ENCODE measurements around the gene PAM.
A peak's percentile ranks its signal among the peaks of the same experiment; 100 is the strongest.

Gene PAM

DNA sequence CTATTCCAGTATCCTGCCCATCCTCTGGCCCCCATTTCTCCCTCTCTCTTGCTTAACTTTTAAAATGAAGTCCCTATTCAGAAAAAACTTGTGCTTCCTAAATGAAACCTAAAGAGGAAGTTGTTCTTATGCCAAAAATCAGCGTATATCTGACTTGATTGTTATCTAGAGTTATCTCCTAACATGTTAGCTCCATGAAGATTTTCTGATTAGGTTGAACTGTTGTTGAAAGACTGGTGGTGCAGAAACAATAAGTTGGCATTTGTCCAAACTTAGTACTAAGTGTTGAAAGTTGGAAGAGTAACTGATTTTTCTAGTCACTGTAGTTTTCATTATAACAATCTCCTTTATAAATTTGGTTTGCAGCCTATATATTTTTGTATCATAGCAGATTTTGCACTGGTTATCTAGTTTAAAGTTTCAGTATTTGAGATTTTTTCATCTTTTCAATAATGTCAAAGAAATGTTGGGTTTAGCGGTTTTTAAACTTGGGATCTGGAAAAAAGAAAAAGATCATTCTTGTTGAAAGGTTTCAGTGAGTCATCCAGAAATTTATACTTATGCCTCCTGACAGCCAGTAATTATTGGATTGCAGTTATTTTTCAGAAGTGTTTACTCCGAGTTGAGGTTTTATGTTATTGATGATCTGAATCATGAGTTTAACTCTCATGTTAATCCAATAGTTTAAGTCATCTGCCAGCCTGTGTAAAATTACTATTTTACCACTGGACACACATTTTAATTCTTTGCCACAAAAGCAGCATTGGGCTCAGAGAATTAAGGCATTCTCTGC is 60.6 kb downstream of the PAM start:
- DNase-seq, result no peak

DNA sequence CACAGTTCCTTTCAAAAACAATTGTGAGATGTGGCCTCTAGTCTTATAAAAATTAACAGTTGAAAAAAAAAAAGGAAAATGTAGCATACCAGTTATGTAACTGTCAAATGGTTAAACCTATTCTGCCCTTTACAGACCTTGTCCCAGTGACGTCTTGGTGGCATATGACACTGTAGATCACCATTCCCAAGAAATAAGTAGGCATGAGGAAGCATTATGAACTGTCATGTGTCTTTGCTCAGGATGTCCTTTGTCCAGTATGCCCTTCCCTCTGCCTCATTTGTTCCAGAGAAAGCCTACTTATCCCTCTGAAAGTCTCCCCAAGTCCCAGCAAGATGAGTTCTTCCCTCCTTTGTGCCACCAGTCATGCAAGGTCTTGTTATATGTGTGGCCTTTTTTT is 63.2 kb downstream of the PAM start:
- no peak for DNase-seq

DNA sequence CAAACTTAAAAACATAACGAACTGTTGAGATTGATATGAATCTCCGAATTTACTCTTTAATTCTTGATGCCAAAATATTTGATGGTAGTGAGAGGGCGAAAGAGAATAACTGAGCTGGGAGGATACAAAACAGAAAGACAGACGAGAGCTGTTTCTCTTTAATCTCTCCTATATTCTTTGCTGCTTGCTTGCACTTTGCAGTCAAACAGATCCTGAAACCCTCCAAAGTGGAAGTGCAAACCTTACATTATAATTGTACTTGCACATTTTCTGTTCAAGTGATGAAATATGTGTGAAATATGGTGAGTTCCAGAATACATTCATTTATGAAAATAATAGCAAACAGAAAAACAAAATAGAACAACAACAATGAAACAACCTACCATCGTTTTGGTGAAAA is 63.8 kb downstream of the PAM start:
- DNase-seq, result no peak

DNA sequence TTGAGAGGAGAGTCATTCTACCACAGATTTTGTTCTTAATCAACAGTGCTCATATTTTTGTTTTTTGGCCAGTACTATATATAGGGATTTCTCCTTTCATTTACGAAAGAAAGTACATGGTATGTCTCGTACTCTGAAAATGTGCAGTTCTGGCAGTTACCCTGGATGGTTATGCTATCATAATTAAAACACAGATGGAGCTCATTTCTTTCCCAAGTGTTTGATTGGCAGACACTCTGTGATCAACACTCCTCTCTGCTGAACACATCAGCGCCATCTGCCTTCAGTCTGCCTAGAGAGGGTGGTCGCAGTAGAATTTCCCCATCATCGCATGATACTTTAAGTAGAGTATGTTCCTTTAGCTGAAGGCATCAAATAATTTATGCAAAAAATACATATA is 64.5 kb downstream of the PAM start:
- no peak for DNase-seq

DNA sequence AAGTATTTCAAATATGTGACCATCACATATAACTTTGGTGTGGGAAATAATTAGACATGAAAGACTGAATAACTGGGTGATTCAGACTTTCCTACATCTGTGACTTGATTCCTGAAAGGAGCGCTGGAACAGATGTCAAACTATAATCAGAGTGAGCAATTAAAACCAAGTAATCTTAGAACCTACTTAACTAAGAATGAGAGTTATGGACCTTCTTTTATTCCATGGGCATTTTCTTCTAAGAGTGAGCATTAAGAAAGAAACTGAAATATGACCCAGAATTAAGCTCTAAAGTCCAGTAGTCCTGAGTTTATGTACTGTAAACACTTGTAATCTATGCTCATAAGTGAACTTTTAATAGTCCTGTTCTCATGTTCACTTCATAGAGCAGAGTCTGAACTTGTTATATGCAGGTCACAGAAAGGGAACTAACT is 68.4 kb downstream of the PAM start:
- no peak for DNase-seq

DNA sequence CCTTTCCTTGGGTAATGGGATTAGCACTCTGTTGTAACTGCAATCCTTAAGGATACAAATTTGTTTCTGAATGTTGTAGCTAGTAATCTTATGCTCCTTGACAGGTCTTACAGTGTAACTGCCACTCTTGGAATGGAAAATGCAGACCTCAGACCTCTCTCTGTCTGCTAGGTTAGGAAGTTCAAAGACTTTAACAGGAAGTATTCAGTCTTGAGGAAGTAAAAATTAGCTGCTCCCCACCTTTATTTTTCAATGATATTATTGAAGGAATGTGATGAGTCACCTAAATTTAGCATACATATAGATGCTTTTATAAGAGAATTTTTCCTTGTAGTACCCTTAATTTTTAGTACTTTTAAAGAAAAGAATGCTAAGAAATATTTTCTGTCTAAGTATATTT is 71.5 kb downstream of the PAM start:
- DNase-seq, result no peak

DNA sequence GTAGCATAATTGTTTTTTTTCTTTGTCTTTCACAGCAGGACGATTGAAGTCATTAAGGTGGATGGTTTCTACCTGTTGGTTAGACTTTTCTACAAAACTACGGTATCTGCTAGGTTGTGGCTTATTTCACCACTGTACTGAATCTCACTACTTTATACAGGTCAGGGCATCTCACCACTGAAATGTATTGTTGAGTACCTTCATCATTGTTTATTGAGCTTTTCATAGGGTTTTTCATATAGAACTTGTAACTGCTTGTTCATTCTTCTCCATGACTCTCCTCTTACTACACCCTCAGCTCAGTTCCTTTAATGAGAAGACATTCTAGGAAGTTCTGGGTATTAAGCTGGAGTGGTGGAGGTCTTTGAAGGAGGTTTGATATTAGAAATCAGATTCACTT is 75.1 kb downstream of the PAM start:
- DNase-seq, result no peak

DNA sequence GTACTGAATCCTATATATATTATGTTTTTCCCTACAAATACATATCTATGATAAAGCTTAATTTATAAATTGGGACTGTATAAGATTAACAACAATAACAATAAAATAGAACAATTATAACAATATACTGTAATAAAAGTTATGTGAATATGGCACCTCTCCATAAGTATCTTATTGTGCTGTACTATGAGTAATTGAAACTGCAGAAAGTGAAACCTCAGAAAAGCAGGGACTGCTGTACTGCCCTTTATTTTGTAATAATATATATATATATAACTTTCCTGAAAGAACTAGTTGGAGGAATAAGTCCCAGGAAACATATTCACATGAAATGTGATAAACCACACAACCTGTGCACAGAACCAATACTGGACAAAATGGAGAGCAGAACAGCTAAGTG is 77.3 kb downstream of the PAM start:
- DNase-seq, result no peak

DNA sequence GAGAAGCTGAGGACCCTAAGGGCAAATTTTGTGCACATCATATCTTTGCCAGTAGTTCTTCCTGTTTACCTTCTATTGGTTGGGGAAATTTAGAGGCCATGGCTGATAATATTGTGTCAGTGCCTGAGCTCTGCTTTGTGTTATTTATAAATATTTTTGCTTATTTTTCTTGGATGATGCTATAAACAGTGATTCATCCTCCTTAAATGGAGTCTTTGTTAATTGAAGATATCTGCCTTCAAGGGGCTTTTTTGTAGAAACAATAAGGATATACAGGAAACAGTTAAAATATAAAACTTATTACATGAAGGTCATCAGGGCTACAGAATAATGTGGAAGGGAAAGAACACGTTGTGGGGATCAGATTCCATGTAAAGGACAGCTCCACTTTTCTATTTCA is 78.0 kb downstream of the PAM start:
- DNase-seq, result no peak

DNA sequence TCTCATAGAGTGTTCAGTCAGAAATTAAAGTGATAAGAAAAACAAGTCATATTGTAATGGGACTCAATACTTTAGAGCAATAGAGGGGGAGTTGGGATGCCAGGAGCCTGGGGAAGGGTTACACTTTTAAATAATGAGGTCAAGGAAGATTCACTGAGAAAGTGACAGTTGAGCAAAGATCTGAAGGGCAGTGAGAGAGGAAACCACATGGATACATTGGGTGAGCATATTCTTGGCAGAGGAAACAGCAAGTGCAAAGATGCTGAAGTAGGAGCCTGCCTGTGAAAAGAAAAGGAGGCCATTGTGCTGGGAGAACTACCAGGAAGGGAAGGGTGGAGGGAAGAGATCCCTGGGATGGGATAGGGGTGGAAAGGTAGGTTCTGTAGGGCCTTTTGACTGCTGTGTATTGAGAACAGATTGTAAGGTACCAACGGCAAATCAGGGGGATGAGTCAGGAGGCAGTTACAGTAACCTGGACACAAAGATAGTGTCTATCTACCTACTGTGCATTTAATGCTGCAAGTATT is 79.4 kb downstream of the PAM start:
- no peak for DNase-seq

DNA sequence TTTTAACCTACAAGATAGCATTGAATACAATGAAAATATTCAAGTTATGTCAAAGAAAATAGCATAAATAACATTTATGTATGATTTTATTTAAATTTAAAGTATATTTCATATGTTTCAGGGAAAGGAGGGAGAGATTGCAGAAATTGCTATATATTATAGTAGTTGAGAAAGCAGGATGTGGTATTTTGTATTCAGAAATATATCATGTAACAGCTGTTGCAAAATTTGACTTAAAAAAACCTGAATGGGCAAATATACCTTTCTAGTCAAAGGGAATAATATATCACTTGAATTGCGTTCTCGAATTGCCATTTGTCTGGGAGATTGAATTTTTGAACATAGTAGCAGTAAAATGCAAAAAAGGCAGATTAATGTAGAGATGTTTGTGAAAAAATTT is 80.6 kb downstream of the PAM start:
- DNase-seq, result no peak

DNA sequence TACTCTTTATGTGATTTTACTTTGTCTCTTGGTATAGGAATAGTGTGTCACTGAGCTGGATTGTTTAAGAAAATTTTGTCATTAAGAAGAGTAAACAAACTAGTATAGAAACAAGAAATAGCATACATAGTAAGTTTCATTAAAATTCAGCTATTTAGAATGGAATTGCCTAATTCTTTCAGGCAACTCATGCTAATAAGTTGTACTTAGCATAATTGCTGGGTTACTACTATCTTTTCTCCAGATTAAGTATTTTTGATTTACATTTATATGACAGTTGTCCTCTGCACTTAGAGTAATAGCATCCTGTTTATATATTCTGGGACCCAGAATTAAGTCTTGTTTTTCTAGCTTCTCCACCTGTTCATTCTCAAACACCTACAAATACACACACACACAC is 85.9 kb downstream of the PAM start:
- DNase-seq, result no peak

DNA sequence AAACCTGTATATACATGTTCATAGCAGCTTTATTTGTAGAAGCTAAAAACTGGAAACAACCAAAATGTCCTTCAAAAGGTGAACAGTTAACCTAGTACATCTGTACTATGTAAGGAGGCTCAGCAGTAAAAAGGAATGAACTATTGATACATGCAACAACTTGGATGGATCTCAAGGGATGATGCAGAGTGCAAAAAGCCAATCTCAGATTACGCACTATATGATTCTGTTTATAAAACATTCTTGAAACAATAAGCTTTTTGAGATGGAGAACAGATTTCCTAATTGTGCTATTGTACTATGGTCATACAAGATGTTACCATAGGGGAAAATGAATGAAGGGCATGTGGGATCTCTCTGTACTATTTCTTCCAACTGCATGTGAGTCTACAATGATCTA is 88.9 kb downstream of the PAM start:
- no peak for DNase-seq

DNA sequence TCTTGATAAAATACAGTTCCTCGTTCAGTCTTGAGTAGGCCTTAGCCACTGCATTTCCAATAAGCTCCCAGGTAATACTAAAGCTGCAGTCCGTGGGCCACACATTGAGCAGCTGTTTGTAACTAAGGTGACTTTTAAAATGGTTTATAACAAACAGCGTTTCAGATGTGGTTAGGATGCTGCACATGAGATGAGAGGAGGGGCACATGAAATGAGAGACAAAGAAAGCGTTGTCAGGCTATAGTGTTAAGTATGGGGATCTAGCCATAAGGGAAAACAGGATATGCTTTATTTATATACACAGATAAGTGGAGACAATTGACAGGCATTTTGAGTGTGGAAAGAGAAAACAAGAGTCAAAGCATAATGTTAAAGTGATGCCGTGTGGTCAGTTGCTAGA is 89.9 kb downstream of the PAM start:
- DNase-seq, result no peak

DNA sequence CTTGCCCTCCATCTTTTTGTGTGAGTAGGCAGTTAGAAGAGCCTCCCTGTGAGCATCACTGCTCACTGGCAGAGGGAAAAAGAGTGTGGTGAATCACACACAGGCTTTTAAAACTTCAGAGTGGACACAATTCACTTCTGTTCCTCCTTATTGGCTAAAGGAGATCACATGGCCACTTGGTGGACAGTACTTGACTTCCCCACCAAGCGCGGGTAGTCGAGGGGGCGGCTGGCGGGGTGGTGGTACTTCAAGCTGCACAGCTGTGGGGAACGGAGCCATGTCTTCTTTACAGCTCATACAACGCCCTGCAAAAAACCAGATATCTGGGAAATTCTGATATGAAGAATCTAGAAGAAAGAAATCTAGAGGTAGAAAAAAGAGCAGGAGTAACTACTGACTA is 95.4 kb downstream of the PAM start:
- DNase-seq, result no peak

DNA sequence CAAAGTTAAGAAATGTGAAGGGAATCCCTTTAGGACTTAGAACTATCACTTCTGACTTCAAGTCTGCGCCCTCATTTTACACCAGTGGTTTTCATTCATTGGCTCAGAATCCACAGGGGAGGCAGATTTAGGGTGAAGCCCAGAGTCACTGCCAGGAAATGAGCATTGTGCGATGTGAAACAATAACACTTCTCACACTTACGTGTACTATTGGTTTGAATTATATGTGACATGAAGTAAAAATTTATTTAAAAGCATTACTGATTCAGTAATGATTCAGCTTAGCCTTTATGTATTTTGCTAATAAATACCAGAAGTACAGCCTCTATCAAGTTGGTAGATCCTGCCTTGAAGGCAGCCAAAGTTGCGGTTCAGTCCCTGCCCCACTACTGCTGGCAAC is 98.6 kb downstream of the PAM start:
- peak; percentile 30 for DNase-seq

DNA sequence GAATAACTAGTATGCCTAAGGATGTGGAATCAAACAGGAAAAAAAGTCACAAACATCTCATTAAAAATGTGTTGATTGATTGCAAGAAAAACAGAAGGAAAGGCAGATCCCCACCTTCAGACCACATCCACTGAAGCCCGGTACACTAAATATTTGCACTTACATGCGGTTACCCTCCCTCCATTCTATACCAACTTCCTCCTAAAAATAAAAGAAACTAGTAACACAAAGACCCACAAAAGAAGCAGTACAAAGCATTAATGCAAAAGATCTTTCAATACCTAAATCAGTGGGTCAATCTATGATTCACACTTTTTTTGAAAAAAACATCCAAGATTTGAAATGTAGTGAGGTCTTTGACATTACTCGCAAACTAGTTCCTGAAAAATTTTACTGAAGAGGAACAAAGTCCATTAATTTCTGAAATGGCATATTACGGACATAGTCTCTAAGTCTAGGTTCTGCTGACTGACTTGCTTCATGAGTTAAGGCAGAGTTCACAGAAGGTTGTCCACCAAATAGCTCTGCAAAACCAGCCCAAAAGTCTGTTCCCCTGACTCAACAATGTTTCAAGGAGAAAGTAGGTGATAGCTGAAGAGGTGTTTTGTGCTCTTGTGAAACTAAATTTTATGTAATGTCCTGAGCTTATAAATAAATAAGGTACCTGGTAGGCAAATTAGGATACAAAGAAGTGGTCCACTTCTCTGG is 100.7 kb downstream of the PAM start:
- DNase-seq, result no peak

DNA sequence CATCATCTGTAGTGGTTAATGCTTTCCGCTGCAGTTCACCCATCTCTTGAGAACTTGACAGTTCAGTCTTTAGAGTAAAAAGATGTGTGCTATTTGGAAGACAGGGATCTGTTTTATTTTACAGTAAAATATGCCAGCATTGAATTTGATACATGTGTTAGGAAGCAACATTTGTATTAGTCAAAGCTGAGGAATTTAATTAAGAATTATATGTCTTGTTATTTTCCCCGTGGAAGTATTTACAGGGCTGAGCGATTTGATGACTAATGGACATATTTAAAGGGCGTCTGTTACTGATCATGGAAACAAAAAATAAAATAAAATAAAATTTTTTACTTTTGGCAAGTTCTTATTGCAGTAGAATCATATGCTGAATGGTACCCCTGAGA is 101.3 kb downstream of the PAM start:
- DNase-seq, result no peak

DNA sequence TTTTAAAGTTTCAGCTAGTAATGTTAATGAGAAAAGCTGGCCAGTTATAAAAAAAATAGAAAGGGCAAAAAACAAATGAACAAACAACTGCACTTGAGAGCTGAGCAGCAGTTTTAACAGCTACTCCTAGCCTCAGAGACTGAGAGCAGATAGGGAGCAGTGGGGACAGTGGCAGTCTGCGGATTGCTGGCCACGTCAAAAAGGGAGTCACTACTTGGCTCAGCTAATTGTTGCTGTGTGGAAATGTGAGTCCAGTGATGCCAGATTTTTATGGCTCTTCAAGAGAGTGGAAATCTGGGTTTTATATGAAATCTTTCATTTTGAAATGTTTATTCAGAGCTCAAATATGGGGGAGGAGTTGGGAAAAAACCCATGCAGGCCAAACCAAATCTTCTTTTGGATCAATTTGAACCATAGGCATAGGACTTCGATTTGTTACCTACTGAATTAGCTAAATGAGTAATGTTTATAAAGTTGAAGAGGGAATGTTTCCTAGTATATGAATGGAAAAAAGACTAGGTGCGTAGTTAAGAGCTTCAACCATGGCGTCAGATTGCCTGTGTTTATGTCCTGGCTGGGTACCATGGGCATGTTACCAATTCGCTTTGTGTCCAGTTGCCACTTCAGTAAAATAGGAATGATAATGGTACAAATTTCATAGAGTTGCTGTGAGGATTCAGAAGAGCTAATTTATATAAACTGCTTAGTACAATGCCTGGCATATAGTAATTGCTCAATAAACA is 102.1 kb downstream of the PAM start:
- DNase-seq, result no peak

DNA sequence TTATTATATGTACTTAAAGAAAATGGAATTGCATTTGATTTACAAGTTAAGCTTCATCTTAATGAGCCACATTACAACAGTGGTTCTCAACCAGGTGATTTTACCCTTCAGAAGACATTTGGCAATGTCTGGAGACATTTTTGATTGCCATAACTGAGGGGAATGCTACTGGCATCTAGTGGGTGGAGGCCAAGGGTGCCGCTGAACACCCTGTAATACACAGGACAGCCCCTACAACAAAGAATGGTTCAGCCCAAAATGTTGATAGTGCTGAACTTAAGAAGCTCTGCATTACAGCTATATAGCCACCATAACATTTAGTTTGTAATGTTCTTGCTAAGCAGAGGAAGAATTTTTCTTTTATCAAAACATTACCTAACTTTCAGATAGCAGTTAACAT is 103.1 kb downstream of the PAM start:
- no peak for DNase-seq

DNA sequence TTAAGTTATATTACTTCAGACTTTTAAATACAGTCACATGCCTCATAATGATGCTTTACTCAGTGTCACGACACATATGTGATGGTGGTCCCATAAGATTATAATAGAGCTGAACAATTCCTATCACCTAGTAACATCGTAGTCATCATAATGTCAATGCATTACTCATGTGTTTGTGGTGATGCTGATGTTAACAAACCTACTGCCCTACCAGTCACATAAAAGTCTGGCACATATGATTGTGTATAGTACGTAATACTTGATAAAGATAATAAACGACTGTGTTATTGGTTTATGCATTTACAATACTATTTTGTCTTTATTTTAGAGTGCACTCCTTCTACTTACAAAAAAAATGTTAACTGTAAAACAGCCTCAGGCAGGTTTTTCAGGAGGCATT is 103.7 kb downstream of the PAM start:
- DNase-seq, result no peak

DNA sequence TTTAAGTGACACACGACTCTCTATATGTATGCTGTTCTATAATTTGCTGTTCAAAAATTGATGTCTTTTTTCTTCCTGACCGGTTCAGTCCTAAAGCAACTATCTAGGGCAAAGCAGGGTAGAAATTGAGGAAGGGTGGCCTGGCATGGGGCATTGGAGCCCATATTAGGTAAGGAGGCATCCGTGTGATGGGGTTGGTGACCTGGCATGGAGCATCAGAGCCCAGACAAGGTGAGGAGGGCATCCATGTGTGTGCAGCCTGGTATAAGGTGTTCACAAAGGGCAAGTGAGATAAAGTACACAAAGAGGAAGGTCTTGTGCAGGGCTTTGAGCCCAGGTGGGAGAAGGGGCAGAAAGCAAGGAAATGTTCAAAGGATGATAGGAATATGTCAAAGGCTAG is 104.9 kb downstream of the PAM start:
- no peak for DNase-seq

DNA sequence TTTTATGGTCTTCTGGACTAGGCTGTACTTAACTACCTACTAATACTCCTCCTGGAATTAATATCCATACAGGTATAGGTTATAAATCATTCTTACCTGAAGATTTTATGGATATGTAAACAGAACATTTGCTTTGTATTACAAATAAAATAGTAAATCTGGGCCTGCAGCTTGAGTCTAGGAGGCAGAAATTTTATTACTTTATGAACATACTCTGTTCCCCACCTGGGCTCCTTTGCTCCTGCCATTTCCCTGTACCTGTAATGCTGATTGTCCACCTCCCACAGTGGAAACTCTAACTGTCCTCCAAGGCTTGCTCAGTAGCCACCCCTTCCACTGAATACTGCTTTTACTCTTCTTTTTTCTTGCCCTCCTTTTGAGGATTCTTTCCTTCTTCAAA is 108.0 kb downstream of the PAM start:
- no peak for DNase-seq

Measured in CD4-positive, alpha-beta T cell treated with Interleukin-15 for 1 hour (primary cell).